Nephron progenitor cell (in vitro differentiated cells): ENCODE results near the gene RPP40.

ENCODE experiments used
- DNase-seq: peaks from one replicate; pipeline ENCODE4 v3.0.0; 2021
- H3K27ac Mint-ChIP-seq: 2 replicates; pipeline ENCODE4 v1.8.0; 2021; ENCODE audit warnings: mild to moderate bottlenecking, moderate library complexity, mixed read lengths
- H3K27me3 Mint-ChIP-seq: 2 replicates; pipeline ENCODE4 v1.8.0; 2021; ENCODE audit warnings: mild to moderate bottlenecking, low read depth, mixed read lengths; ENCODE audit not compliant: poor library complexity
- H3K36me3 Mint-ChIP-seq: 2 replicates; pipeline ENCODE4 v1.8.0; 2021; ENCODE audit warnings: low read depth, mixed read lengths
- H3K4me1 Mint-ChIP-seq: 2 replicates; pipeline ENCODE4 v1.8.0; 2021; ENCODE audit warnings: mixed read lengths
- H3K4me3 Mint-ChIP-seq: 2 replicates; pipeline ENCODE4 v1.8.0; 2021; ENCODE audit warnings: mild to moderate bottlenecking, moderate library complexity, mixed read lengths
- H3K9me3 Mint-ChIP-seq: 2 replicates; pipeline ENCODE4 v1.8.0; 2021; ENCODE audit warnings: mild to moderate bottlenecking, moderate library complexity, mixed read lengths
- TF ChIP-seq, protein P1 (sequence below): fragments of 200-600 bp; sonication (generic); IDR thresholded peaks from 2 replicates; pipeline ENCODE4 v1.5.0; 2021; ENCODE audit warnings: antibody characterized with exemption

RPP40 gene

DNA sequence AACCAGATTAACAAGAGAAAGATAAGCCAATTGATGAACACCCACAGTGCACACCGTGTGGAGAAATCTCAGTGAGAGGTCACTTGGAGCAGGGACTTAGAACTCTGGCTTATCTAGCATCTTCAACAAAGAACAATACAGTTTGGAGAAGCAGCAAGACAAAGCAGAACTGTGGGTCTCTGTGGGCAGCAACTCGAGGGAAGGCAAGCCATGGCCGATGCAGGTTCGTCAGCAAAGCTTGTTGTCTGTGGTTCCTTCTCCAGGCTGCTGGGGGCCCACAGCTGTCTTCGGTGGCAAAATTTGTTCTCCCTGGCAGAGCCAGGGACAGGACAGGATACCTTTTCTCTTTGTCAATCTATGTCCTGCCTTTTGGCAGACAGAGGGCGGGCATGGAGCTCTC lies 22.1 kb downstream of the RPP40 start:
- TF ChIP-seq, protein P1, sequence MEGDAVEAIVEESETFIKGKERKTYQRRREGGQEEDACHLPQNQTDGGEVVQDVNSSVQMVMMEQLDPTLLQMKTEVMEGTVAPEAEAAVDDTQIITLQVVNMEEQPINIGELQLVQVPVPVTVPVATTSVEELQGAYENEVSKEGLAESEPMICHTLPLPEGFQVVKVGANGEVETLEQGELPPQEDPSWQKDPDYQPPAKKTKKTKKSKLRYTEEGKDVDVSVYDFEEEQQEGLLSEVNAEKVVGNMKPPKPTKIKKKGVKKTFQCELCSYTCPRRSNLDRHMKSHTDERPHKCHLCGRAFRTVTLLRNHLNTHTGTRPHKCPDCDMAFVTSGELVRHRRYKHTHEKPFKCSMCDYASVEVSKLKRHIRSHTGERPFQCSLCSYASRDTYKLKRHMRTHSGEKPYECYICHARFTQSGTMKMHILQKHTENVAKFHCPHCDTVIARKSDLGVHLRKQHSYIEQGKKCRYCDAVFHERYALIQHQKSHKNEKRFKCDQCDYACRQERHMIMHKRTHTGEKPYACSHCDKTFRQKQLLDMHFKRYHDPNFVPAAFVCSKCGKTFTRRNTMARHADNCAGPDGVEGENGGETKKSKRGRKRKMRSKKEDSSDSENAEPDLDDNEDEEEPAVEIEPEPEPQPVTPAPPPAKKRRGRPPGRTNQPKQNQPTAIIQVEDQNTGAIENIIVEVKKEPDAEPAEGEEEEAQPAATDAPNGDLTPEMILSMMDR, result no peak
- no peak for DNase-seq
- Mint-ChIP-seq H3K4me3 (no peak overlapping the region), H3K27ac (no peak overlapping the region), H3K27me3 (peaks cover 2% of the 10 kb centered on the region), H3K9me3 (peaks cover 56% of the 10 kb centered on the region), H3K36me3 (peaks cover 21% of the 10 kb centered on the region), H3K4me1 (peaks cover 13% of the 10 kb centered on the region)

DNA sequence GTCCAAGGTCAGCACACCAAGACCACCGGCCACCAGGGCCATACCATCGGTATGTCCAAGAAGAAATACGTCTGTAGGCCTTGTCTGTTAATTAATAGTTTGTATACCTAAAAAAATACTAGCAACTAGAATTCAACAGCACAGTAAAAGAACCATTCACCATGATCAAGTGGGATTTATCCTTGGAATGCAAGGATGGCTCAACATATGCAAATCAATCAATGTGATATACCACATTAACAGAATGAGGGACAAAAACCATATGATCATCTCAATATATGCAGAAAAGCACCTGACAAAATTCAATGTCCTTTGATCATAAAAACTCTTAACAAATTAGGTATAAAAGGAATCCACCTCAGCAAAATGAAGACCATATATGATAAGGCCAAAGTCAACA lies 24.4 kb downstream of the RPP40 start:
- H3K36me3 Mint-ChIP-seq, result peaks cover 27% of the 10 kb centered on the region
- TF ChIP-seq, protein P1, result no peak
- no peak for DNase-seq
- no peak overlapping the region for H3K27ac Mint-ChIP-seq
- H3K4me3 Mint-ChIP-seq, result no peak overlapping the region
- H3K9me3 Mint-ChIP-seq, result peaks cover 62% of the 10 kb centered on the region
- H3K27me3 Mint-ChIP-seq, result peaks cover 2% of the 10 kb centered on the region
- H3K4me1 Mint-ChIP-seq, result peaks cover 5% of the 10 kb centered on the region

DNA sequence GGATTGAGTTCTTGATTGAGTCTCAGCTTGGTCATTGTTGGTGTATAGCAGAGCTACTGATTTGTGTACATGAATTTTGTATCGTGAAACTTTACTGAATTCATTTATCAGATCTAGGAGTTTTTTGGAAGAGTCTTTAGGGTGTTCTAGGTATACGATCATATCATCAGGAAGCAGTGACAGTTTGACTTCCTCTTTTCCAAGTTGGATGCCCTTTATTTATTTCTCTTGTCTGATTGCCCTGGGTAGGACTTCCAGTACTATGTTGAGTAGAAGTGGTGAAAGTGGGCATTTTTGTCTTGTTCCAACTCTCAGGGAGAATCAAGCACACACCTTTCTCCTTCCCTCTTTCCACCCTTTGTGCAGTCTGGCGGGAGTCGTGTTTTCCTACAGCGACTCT lies 26.4 kb downstream of the RPP40 start:
- TF ChIP-seq, protein P1, result no peak
- H3K36me3 Mint-ChIP-seq, result peaks cover 27% of the 10 kb centered on the region
- peaks cover 59% of the 10 kb centered on the region for H3K9me3 Mint-ChIP-seq
- no peak overlapping the region for H3K27ac Mint-ChIP-seq
- DNase-seq, result no peak
- H3K27me3 Mint-ChIP-seq, result peaks cover 2% of the 10 kb centered on the region
- peaks cover 20% of the 10 kb centered on the region for H3K4me1 Mint-ChIP-seq
- H3K4me3 Mint-ChIP-seq, result no peak overlapping the region

DNA sequence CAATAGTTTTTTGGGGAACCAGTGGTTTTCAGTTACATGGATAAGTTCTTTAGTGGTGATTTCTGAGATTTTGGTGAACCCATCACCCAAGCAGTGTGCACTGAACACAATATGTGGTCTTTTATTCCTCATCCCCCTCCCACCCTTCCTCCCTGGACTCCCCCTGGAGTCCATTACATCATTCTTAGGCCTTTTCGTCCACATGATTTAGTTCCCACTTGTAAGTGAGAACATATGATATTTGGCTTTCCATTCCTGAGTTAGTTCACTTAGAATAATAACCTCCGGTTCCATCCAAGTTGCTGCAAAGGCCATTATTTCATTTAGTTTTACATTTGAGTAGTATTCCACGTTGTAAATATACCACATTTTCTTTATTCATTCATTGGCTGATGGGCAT lies 28.3 kb downstream of the RPP40 start:
- no peak overlapping the region for H3K27ac Mint-ChIP-seq
- peaks cover 26% of the 10 kb centered on the region for H3K36me3 Mint-ChIP-seq
- H3K27me3 Mint-ChIP-seq, result peaks cover 2% of the 10 kb centered on the region
- H3K4me1 Mint-ChIP-seq, result peaks cover 40% of the 10 kb centered on the region
- DNase-seq, result no peak
- H3K4me3 Mint-ChIP-seq, result no peak overlapping the region
- H3K9me3 Mint-ChIP-seq, result peaks cover 49% of the 10 kb centered on the region
- TF ChIP-seq, protein P1, result no peak

DNA sequence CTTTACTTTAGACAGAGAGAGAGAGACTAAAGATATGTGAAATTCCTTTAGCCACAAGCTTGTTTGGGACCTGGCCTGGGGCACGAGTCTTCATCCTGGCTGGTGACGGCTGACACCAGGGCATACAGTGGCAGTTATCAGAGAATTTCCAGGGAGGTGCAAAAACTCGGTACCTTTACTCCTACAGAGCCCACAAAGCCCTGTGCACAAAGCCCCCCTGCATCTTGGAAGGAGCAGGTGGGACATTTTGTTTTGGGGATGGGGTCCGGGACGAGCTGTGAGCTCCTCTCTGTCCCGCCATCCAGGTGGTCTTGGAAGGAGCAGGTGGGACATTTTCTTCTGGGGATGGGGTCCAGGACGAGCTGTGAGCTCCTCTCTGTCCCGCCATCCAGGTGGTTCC lies 28.9 kb downstream of the RPP40 start:
- H3K36me3 Mint-ChIP-seq, result peaks cover 23% of the 10 kb centered on the region
- TF ChIP-seq, protein P1, result no peak
- peaks cover 2% of the 10 kb centered on the region for H3K27me3 Mint-ChIP-seq
- no peak overlapping the region for H3K27ac Mint-ChIP-seq
- DNase-seq, result no peak
- peaks cover 45% of the 10 kb centered on the region for H3K4me1 Mint-ChIP-seq
- no peak overlapping the region for H3K4me3 Mint-ChIP-seq
- H3K9me3 Mint-ChIP-seq, result peaks cover 47% of the 10 kb centered on the region

DNA sequence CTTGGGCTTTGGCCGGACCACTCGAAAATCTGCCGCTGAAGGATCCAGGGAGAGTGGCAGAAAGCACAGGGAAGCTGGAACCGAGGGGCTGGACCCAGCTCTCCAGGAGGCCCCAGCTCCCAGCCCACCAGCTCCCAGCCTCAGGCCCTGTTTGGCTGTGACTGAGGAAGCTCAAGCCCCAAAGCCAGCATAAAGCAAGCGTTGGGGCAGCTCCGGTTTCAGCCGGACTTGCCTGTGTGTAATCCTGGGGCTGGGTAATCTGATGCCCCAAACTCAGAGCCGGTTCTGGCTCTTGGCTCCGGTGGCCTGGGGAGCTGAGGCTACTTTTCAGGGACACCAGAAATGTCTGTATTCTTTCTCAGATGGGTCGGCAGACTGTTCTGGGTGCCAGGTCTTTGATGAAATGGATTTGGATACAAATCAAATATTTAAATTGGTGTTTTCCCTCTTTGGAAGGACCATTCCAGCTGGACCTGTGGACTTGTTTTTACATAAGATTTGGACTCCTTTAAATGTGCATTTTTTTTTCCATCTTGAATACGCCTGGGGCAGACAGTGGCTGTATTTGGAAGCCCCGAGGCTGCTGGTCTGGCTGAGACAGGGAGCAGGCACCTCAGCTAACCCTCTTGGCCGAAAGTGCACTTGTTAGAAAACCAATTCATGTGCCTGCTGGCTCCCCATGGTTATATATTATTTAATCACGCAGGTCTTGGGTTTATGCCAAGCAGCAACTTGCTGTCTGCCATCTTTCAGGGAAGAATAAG lies 29.7 kb downstream of the RPP40 start:
- TF ChIP-seq, protein P1, result no peak
- peak overlapping the region; percentile 4 for H3K4me3 Mint-ChIP-seq
- H3K27me3 Mint-ChIP-seq, result peaks cover 2% of the 10 kb centered on the region
- H3K9me3 Mint-ChIP-seq, result peaks cover 42% of the 10 kb centered on the region
- peak; percentile 65 for DNase-seq
- H3K27ac Mint-ChIP-seq, result peak overlapping the region; percentile 83
- H3K36me3 Mint-ChIP-seq, result peaks cover 16% of the 10 kb centered on the region
- peaks cover 51% of the 10 kb centered on the region for H3K4me1 Mint-ChIP-seq
